ENCODE data around the gene EIF3D. TPM values are rescaled to one million over a fixed set of nuclear protein-coding genes. Genes with fewer than 3 reads are reported as not detected.
A peak's percentile ranks its signal among the peaks of the same experiment; 100 is the strongest.

The EIF3D gene
- total and polyA plus RNA-seq, 2 donors from 2014 or later = 129 to 140 TPM

GRCh38 chr22:36541831-36542411 lies 13.0 kb upstream of the EIF3D start:
- H3K9ac ChIP-seq (ENCODE audit: low read length in 3 of 3) = no peak overlapping the region
- H3K27ac ChIP-seq (ENCODE audit: low read depth in 2 of 2, low read length in 2 of 2) = no peak overlapping the region
- no peaks in the 10 kb centered on the region for H3K4me1 ChIP-seq (ENCODE audit: control insufficient read depth in 2 of 3, insufficient read depth in 2 of 3, low read depth in 1 of 3, low read length in 3 of 3)
- no peak overlapping the region for H3K4me3 ChIP-seq (ENCODE audit: low read length in 3 of 3)
- H3K27me3 ChIP-seq (ENCODE audit: control insufficient read depth, insufficient read depth, low read length) = no peaks in the 10 kb centered on the region
- no peaks in the 10 kb centered on the region for H3K36me3 ChIP-seq (ENCODE audit: control insufficient read depth in 2 of 3, insufficient read depth in 3 of 3, low read length in 3 of 3)
- intact Hi-C loops (cut with DNase I) = no loop called here
- TF ChIP-seq, protein P1, sequence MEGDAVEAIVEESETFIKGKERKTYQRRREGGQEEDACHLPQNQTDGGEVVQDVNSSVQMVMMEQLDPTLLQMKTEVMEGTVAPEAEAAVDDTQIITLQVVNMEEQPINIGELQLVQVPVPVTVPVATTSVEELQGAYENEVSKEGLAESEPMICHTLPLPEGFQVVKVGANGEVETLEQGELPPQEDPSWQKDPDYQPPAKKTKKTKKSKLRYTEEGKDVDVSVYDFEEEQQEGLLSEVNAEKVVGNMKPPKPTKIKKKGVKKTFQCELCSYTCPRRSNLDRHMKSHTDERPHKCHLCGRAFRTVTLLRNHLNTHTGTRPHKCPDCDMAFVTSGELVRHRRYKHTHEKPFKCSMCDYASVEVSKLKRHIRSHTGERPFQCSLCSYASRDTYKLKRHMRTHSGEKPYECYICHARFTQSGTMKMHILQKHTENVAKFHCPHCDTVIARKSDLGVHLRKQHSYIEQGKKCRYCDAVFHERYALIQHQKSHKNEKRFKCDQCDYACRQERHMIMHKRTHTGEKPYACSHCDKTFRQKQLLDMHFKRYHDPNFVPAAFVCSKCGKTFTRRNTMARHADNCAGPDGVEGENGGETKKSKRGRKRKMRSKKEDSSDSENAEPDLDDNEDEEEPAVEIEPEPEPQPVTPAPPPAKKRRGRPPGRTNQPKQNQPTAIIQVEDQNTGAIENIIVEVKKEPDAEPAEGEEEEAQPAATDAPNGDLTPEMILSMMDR (IDR thresholded peaks at IDR 0.05; ENCODE audit: borderline replicate concordance, extremely low read depth, insufficient read depth) = no peak
- FAIRE-seq (no peak), DNase-seq (no peak)
- H3K9me3 ChIP-seq (ENCODE audit: control insufficient read depth in 2 of 3, insufficient read depth in 1 of 3, low read length in 3 of 3) = no peaks in the 10 kb centered on the region

- intact Hi-C loops (cut with DNase I) = no loop called here
- Histone ChIP-seq H3K4me3 (ENCODE audit: low read length in 3 of 3) (no peak overlapping the region), H3K4me1 (ENCODE audit: control insufficient read depth in 2 of 3, insufficient read depth in 2 of 3, low read depth in 1 of 3, low read length in 3 of 3) (no peaks in the 10 kb centered on the region), H3K36me3 (ENCODE audit: control insufficient read depth in 2 of 3, insufficient read depth in 3 of 3, low read length in 3 of 3) (no peaks in the 10 kb centered on the region), H3K27ac (ENCODE audit: low read depth in 2 of 2, low read length in 2 of 2) (no peak overlapping the region), H3K9ac (ENCODE audit: low read length in 3 of 3) (no peak overlapping the region), H3K27me3 (ENCODE audit: control insufficient read depth, insufficient read depth, low read length) (no peaks in the 10 kb centered on the region), H3K9me3 (ENCODE audit: control insufficient read depth in 2 of 3, insufficient read depth in 1 of 3, low read length in 3 of 3) (no peaks in the 10 kb centered on the region)
- DNase-seq (peak in 3 of 5 donors; percentile 60 to 85 (median 79)), FAIRE-seq (no peak)
- TF ChIP-seq, protein P1 (IDR thresholded peaks at IDR 0.05; ENCODE audit: borderline replicate concordance, extremely low read depth, insufficient read depth) = no peak
These were observed 12.1 kb upstream of the EIF3D start for GRCh38 chr22:36540867-36541642.

- H3K9ac ChIP-seq (ENCODE audit: low read length in 3 of 3) = no peak overlapping the region
- H3K4me3 ChIP-seq (ENCODE audit: low read length in 3 of 3) = no peak overlapping the region
- no peaks in the 10 kb centered on the region for H3K9me3 ChIP-seq (ENCODE audit: control insufficient read depth in 2 of 3, insufficient read depth in 1 of 3, low read length in 3 of 3)
- intact Hi-C loops (cut with DNase I) = no loop called here
- no peak for FAIRE-seq
- no peaks in the 10 kb centered on the region for H3K36me3 ChIP-seq (ENCODE audit: control insufficient read depth in 2 of 3, insufficient read depth in 3 of 3, low read length in 3 of 3)
- TF ChIP-seq, protein P1 (IDR thresholded peaks at IDR 0.05; ENCODE audit: borderline replicate concordance, extremely low read depth, insufficient read depth) = no peak
- H3K27me3 ChIP-seq (ENCODE audit: control insufficient read depth, insufficient read depth, low read length) = no peaks in the 10 kb centered on the region
- no peaks in the 10 kb centered on the region for H3K4me1 ChIP-seq (ENCODE audit: control insufficient read depth in 2 of 3, insufficient read depth in 2 of 3, low read depth in 1 of 3, low read length in 3 of 3)
- no peak for DNase-seq
- H3K27ac ChIP-seq (ENCODE audit: low read depth in 2 of 2, low read length in 2 of 2) = no peak overlapping the region
These were observed 9.6 kb upstream of the EIF3D start for GRCh38 chr22:36538529-36538928.
